HUDEP-2 (cell line): Measurements from ENCODE around the gene ZBP1.
A peak's percentile ranks its signal among the peaks of the same experiment; 100 is the strongest.

Source experiments
- DNase-seq, 76 experiments: peaks; one replicate each; lab custom pipeline; 2025; ENCODE audit not compliant: unreplicated experiment in 76 of 76; lab: John Stamatoyannopoulos, UW

The ZBP1 gene

DNA sequence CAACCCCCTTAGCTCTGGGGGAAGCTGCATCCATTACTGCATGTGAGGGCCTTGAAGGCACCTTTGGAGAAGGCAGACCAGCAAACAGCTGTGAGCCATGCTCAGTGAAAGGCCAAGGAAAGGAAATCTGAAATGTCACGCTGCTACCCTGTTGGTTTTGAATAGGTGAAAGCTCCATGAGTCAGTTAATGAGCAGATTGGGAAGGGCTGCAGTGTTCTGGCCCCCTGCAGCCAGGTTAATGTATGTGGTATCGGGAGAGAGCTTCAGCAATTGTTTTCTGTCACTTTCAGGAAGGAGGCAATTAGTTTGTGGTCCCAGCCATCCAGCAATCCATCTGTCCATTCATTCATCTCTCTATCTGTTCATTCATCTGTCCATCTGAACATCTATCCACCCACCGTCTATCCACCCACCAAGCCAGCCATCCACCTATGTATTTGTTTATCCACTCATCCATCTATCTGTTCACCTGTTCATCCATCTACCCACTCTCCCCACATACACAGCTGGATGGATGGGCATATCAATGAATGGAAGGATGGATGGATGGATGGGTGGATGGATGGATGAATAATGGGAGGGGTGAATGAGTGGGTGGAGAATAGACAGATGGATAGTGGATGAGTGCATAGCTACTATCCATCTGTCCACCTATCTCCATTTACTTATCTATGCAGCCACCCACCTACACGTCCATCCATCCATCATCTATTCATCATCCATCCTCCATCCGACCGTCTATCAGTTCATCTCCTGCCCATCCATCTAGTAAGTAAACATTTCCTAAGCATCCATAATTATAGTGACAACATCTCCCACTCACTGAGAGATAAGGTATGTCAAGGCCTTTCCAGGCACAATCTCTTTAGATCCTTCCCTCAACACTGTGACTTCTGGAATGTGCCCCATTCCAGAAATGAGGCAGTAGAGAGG, 43.3 kb downstream of the ZBP1 start:
- DNase-seq: no peak

GRCh38 chr20:57576002-57576401, 44.2 kb downstream of the ZBP1 start:
- DNase-seq: no peak

DNA sequence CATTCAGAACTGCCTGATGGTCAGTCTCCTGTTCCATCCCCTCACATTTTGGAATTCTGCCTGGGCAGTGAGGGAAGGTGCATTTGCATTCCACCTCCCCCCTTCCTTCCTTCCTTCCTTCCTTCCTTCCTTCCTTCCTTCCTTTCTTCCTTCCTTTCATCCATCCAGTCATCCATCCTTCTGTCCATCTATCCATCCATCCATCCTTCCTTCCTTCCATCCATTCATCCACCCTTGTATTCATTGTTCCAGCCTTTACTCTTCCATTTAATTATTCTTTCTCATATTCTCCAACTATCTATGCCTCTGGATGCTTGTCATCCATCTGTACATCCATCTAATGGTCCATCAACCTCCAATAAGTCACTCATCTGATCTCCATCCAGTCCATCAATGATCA, 45.3 kb downstream of the ZBP1 start:
- no peak for DNase-seq

DNA sequence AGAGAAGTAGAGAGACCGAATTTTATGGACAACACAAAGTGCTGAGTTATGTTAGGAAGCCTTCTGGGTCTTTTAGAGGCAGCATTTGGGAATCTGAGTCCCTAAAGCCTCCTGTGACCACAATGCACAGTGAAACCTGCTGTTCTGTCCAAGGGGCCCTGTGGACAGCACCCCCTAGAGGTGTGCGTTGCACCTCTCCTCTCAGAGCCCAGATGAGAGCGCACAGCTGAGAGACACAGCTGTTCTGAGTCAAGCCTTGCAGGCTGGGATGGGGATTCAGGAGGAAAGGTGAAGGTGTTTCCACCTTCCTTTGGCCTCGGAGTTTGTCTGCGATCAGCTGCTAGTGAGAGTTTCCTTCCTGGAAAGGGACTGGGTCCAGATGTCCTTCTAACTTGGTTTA, 46.3 kb downstream of the ZBP1 start:
- DNase-seq: peak in 23 of 76 experiments; percentile 1 to 38 (median 15)

- DNase-seq: no peak
Observed at GRCh38 chr20:57573242-57573641, 47.0 kb downstream of the ZBP1 start.

GRCh38 chr20:57571782-57572416, 48.3 kb downstream of the ZBP1 start:
- no peak for DNase-seq

DNA sequence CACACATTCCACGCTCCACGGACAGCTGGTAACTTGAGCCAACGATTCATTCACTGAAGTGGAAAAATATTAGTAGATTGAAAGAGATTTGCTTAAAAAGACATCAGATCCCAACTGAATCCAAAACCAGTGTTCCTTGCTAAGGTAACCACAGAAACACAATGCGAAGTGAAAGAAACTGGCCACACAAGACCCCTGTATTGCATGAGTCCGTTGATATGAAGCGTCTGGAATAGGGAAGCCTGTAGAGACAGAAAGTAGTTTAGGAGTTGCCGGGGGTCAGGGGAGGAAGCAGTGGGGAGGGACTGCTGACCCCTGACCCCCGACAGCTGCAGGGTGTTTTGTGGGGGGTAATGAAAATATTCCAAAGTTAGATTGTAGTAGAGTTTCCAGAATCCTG, 49.3 kb downstream of the ZBP1 start:
- DNase-seq: no peak

GRCh38 chr20:57570145-57570850, 49.9 kb downstream of the ZBP1 start:
- DNase-seq: no peak

DNA sequence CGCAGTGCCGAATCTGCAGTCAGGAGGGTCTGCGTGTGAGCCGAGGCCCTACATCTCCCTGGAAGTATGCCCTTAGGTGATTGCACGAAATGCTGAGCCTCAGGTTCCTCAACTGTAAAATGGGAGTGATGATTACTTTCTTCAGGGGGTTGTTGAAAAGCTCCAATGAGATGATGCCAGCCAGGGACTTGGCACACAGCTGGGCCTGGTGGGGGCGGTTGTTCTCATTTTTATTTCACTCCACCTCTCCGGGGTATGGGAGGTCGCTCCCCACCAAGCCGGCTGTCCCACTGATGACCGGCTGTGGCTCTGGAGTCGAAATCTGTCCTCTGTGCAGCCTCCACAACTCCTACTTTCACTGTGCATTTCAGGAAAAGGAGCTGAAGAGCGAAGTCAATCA, 51.3 kb downstream of the ZBP1 start:
- DNase-seq: no peak

GRCh38 chr20:57568088-57568896, 51.9 kb downstream of the ZBP1 start:
- DNase-seq: no peak

GRCh38 chr20:57567471-57568079, 52.7 kb downstream of the ZBP1 start:
- DNase-seq: no peak

DNA sequence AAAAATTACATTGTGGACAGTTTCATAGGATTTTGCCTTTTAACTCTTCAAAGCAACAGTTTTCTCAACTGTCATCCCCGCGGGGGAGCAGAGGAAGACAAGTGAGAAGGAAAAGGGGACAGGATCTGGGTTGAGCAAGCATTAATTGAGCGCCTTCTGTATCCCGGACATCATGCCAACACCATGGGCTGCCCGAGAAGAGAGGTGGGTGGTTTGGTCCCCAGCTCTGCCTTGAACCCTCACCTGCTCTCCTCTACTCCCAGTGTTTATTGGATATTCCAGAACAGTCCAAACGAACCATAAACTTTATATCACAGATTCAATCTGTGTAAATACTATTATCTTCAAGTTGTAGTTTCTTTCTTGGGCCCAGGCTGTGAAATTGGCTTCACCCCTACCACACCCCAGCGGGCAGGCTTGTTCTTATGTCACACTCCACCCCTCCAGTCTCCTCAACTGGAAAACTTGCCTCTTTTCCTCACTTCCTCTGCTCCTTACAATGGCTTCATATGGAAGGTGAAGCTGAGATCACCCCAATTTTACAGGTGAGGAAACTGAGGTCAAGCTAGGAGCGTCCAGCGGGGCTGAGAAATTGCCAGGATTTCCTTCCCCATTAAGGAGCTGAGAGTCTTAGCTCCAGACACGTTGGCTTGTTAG, 53.3 kb downstream of the ZBP1 start:
- no peak for DNase-seq

- DNase-seq: no peak
Observed at GRCh38 chr20:57566399-57566798, 53.8 kb downstream of the ZBP1 start.

DNA sequence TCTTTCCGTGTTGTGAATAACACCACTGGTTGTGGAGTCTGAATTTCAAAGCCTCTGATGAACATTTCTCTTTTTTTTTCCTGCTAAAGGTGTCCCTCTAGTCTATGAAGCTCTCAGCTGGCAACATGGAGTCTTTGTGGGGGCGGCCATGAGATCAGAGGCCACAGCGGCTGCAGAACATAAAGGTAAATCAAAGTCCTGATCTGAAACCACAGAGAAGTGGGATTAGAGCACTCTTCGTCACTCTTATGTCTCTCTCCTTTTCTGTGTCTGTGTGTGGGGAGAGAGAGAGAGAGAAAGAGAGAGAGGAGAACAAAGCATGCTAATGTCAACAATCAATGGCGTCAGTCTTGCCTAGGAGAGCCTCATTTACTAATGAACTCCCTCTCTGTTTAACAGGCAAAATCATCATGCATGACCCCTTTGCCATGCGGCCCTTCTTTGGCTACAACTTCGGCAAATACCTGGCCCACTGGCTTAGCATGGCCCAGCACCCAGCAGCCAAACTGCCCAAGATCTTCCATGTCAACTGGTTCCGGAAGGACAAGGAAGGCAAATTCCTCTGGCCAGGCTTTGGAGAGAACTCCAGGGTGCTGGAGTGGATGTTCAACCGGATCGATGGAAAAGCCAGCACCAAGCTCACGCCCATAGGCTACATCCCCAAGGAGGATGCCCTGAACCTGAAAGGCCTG, 55.1 kb downstream of the ZBP1 start:
- no peak for DNase-seq

DNA sequence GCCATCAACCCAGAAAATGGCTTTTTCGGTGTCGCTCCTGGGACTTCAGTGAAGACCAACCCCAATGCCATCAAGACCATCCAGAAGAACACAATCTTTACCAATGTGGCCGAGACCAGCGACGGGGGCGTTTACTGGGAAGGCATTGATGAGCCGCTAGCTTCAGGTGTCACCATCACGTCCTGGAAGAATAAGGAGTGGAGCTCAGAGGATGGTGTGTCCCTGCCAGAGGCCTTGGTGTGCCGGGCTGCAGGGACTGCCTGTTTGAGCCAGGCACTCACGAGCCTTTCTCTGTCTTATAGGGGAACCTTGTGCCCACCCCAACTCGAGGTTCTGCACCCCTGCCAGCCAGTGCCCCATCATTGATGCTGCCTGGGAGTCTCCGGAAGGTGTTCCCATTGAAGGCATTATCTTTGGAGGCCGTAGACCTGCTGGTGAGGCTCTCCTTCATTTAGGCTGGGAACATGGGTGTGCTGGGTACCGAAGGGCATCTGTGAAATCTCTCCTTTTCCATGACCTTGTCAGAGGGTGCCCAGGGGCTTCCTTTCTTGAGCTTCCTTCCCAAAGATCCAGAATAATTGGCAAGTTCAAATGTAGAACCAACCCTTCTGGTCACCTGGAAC, 55.9 kb downstream of the ZBP1 start:
- DNase-seq: no peak

GRCh38 chr20:57563522-57563921, 56.7 kb downstream of the ZBP1 start:
- no peak for DNase-seq

- no peak for DNase-seq
Observed at GRCh38 chr20:57562541-57563465, 57.4 kb downstream of the ZBP1 start.
